GM12873 (cell line): ENCODE results near the gene GLIS1.

Experiments used
- CTCF ChIP-seq: IDR thresholded peaks from 2 replicates; pipeline ENCODE4 v1.5.1; 2012; ENCODE audit warnings: low read depth, mild to moderate bottlenecking, moderate library complexity, low read length, control low read depth; ENCODE audit not compliant: insufficient read depth; ENCODE audit errors: missing control alignments

GLIS1 gene

DNA sequence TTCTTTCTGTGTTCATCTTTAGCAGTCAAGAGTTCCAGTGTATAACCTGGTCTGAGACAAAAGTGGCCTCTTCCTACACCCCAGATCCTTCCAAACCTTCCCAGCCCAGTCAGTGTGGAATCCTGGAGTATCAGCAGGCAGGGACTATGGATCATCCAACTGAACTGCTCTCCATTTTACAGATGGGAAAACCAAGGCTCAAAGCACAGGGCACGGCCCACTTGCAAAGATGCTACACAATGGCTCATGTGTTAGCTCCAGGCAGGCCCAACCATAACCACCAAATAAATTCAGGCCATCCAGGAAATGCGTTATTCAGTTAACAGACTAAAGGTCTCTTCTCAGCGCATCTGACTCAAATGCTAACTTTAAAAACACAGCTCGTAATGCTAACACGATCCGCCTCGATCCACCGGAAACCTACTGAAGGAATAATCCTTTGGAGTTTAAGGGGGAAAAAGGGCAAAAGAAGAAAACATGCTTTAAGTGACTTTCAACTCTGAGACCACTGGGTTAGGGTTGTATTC is 7.1 kb downstream of the GLIS1 start:
- TF ChIP-seq CTCF, result no peak

DNA sequence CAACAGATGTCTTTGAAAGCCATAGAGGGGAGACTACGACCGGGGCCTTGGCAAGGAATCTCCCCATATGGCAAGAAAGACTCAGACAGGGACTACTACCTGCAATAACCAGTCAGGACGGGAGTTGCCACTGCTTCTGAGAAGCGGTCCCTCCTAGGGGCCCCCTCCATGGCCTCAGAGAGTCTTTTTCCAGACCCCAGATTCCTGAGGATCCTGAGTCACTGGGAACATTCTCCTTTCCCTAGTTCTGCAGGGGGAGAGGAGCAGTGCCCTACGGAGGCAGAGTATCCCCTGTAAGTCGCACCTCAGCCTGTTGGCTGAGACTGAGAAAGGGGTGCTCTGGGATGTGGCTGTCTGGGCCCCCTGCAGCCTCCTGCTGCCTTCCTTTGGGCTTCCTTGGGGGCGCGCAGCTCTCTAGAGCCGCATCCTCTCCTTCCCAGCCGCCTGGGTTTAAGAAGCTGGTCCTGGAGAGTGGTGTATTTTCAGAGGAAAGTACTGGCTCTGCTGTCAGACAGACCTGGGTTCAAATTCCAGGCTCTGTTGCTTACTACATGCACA is 7.8 kb downstream of the GLIS1 start:
- TF ChIP-seq CTCF, result no peak

GRCh38 chr1:53730224-53730865 is 8.6 kb downstream of the GLIS1 start:
- no peak for TF ChIP-seq CTCF

GRCh38 chr1:53729456-53730223 is 9.3 kb downstream of the GLIS1 start:
- no peak for TF ChIP-seq CTCF

- no peak for TF ChIP-seq CTCF
Observed at GRCh38 chr1:53728702-53729455, 10.1 kb downstream of the GLIS1 start.

GRCh38 chr1:53728196-53728595 is 10.8 kb downstream of the GLIS1 start:
- TF ChIP-seq CTCF, result no peak

- no peak for TF ChIP-seq CTCF
Observed at GRCh38 chr1:53727461-53728092, 11.4 kb downstream of the GLIS1 start.
